Measurements from ENCODE around the gene NOSTRIN. TPM values are rescaled to one million over a fixed set of nuclear protein-coding genes. Genes with fewer than 3 reads are reported as not detected.
"Not testable (repeated sequence)": the region's sequence is repeated elsewhere in the genome, so short reads cannot be mapped to it uniquely, and the experiment has no call there.

Gene NOSTRIN
- total RNA-seq, 4 donors from 2014 or later, result 10.1 to 48.1 (median 18.0) TPM

DNA sequence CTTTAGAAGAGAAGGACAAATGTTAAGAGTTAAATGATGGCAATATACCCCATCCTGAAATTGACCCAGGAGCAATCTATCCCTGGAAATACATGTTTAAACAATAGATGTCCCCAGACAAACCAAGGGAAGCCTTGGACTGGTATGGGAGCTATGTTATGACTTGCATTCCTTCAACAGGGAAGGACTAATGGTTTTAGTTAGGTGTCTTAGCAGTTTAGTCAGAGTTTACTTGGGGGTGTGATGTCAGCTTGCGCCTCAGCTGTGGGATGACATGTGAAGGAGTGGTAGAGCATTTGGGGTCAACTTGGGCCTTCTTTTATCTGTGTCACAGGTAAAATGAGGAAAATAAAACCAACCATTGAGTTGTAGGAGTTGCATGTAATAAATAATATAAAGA, 51.0 kb downstream of the NOSTRIN start:
- intact Hi-C loops (cut with DNase I), result no loop called here
- Histone ChIP-seq H3K4me1 (peaks cover 31 to 37% of the 10 kb centered on the region in 2 donors), H3K4me3 (replicated peaks in 1 of 3) (no peak overlapping the region), H3K36me3 (no peaks in the 10 kb centered on the region), H3K27ac (no peak overlapping the region), H3K27me3 (no peaks in the 10 kb centered on the region), H3K9me3 (no peaks in the 10 kb centered on the region)
- 95 to 100% methylated on average over 1 of the region's 1 CpG for WGBS, 2 donors
- no peak for DNase-seq
- TF ChIP-seq POLR2A (IDR thresholded peaks at IDR 0.05), result no peak
- TF ChIP-seq CTCF (IDR thresholded peaks at IDR 0.05), result no peak

DNA sequence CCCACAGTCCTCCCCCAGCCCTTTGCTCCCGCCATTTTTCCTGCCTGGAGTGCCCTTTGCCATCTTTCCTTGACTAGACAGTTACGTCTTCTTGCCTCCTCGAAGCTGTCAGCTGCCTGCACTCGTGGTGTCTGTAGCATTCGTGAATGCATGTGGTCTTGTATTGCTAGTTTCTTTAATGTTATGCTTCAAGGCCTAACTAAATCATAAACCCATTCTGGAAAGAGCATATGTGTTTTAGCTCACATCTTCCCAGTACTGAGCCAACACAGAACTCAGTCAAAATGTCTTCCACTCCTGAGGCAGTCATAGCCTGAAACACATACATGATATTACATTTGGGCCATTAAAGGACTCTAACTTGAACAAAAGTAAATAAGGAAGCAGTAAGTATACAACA, 52.2 kb downstream of the NOSTRIN start:
- WGBS, 2 donors, result 96 to 98% methylated on average over 5 of the region's 5 CpGs
- intact Hi-C loops (cut with DNase I), result no loop called here
- Histone ChIP-seq H3K4me3 (replicated peaks in 1 of 3) (no peak overlapping the region), H3K4me1 (peaks cover 36 to 39% of the 10 kb centered on the region in 2 donors), H3K27ac (peak overlapping the region in 2 of 3 donors; percentile 98 to 100), H3K27me3 (no peaks in the 10 kb centered on the region), H3K9me3 (no peaks in the 10 kb centered on the region), H3K36me3 (no peaks in the 10 kb centered on the region)
- TF ChIP-seq CTCF (IDR thresholded peaks at IDR 0.05) (no peak), POLR2A (IDR thresholded peaks at IDR 0.05) (no peak)
- no peak for DNase-seq

DNA sequence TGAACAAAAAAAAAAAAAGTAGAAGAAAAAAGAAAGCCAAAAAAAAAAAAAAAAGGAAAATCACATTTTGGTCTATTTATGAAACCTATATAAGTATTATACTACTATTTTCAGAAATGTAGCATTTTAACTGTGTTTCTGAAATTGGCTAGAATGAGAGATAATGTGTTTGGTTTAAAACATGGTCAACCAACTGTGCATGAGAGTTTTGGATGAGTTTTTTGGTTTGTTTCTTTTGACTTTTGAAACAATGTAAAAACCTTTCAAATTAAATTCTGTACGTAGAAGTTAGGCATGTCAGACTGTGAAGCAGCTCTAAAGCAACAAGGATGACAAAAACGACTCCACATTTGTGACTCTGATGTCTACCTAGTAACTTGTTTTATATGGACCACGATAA, 53.2 kb downstream of the NOSTRIN start:
- Histone ChIP-seq H3K27ac (peak overlapping the region; percentile 94 to 100 (median 98)), H3K9me3 (no peaks in the 10 kb centered on the region), H3K27me3 (no peaks in the 10 kb centered on the region), H3K4me1 (peaks cover 32 to 39% of the 10 kb centered on the region in 2 donors), H3K4me3 (replicated peaks in 1 of 3) (no peak overlapping the region), H3K36me3 (no peaks in the 10 kb centered on the region)
- DNase-seq, result no peak
- intact Hi-C loops (cut with DNase I), result no loop called here
- no peak for TF ChIP-seq CTCF (IDR thresholded peaks at IDR 0.05)
- no peak for TF ChIP-seq POLR2A (IDR thresholded peaks at IDR 0.05)
- 61 to 63% methylated on average over 3 of the region's 3 CpGs for WGBS, 2 donors

GRCh38 chr2:168858146-168858545, 55.7 kb downstream of the NOSTRIN start:
- intact Hi-C loops (cut with DNase I), result no loop called here
- peaks cover 0 to 4% of the 10 kb centered on the region in 2 donors for H3K36me3 ChIP-seq
- H3K4me3 ChIP-seq (replicated peaks in 1 of 3), result no peak overlapping the region
- peaks cover 32 to 39% of the 10 kb centered on the region in 2 donors for H3K4me1 ChIP-seq
- H3K27me3 ChIP-seq, result no peaks in the 10 kb centered on the region
- 96% methylated on average over 2 of the region's 2 CpGs for WGBS, 2 donors
- TF ChIP-seq POLR2A (IDR thresholded peaks at IDR 0.05) (no peak), CTCF (IDR thresholded peaks at IDR 0.05) (no peak)
- peak overlapping the region in 2 of 3 donors; percentile 98 to 100 for H3K27ac ChIP-seq
- no peak for DNase-seq
- H3K9me3 ChIP-seq, result no peaks in the 10 kb centered on the region

GRCh38 chr2:168867164-168867563, 64.7 kb downstream of the NOSTRIN start:
- intact Hi-C loops (cut with DNase I); H3K4me1 ChIP-seq: not testable (repeated sequence)

GRCh38 chr2:168870369-168870768, 67.9 kb downstream of the NOSTRIN start:
- H3K9me3 ChIP-seq; H3K36me3 ChIP-seq; H3K27me3 ChIP-seq; H3K4me3 ChIP-seq (replicated peaks in 1 of 3); DNase-seq; H3K27ac ChIP-seq; intact Hi-C loops (cut with DNase I); H3K4me1 ChIP-seq: not testable (repeated sequence)
- 93 to 100% methylated on average over 1 of the region's 1 CpG for WGBS, 2 donors

More at GRCh38 chr2:168867164-168867563, 64.7 kb downstream of the NOSTRIN start:
- DNase-seq; H3K36me3 ChIP-seq; H3K9me3 ChIP-seq; H3K27me3 ChIP-seq; H3K4me3 ChIP-seq (replicated peaks in 1 of 3); H3K27ac ChIP-seq: not testable (repeated sequence)
- 94 to 98% methylated on average over 1 of the region's 1 CpG for WGBS, 2 donors

- H3K9me3 ChIP-seq; H3K4me1 ChIP-seq; DNase-seq; intact Hi-C loops (cut with DNase I); H3K36me3 ChIP-seq; H3K27me3 ChIP-seq; H3K4me3 ChIP-seq (replicated peaks in 1 of 3); H3K27ac ChIP-seq: not testable (repeated sequence)
- WGBS, 2 donors, result 97 to 99% methylated on average over 4 of the region's 4 CpGs
These were observed 68.4 kb downstream of the NOSTRIN start for GRCh38 chr2:168870824-168871223.
